ENCODE results near the gene MRTFB.

Gene MRTFB

GRCh38 chr16:14300705-14301168 is 229.6 kb downstream of the MRTFB start:
- no peaks in the 10 kb centered on the region for H3K9me3 ChIP-seq (ENCODE audit: control insufficient read depth, low read length)
- WGBS, result 34% methylated on average over 12 of the region's 12 CpGs
- no peak overlapping the region for H3K4ac ChIP-seq (ENCODE audit: low read depth in 1 of 2, low read length in 2 of 2)

GRCh38 chr16:14301169-14302030 is 230.3 kb downstream of the MRTFB start:
- H3K4me1 ChIP-seq (ENCODE audit: control insufficient read depth, insufficient read depth, low read depth, low read length), result peaks cover 6% of the 10 kb centered on the region
- H2AK5ac ChIP-seq (ENCODE audit: low read length, severe bottlenecking), result peak overlapping the region; percentile 85
- H2AFZ ChIP-seq (ENCODE audit: low read depth, low read length), result peak overlapping the region; percentile 81
- H3K4ac ChIP-seq (ENCODE audit: low read depth in 1 of 2, low read length in 2 of 2), result peak overlapping the region in 1 of 2 experiments; percentile 73
- peak overlapping the region; percentile 90 for H2BK15ac ChIP-seq (ENCODE audit: low read depth, poor library complexity, severe bottlenecking)
- no peak overlapping the region for H3K23ac ChIP-seq (ENCODE audit: low read length in 2 of 2)
- peak overlapping the region; percentile 100 for H3K4me2 ChIP-seq (ENCODE audit: low read length, poor library complexity, severe bottlenecking)
- H3K36me3 ChIP-seq (ENCODE audit: control insufficient read depth in 1 of 2, insufficient read depth in 2 of 2, low read depth in 1 of 2, low read length in 2 of 2), result no peaks in the 10 kb centered on the region
- H3K4me3 ChIP-seq (ENCODE audit: insufficient read depth in 1 of 2, low read depth in 1 of 2, low read length in 2 of 2), result peak overlapping the region; percentile 59 to 82
- peak; percentile 51 for DNase-seq
- peak overlapping the region; percentile 75 for H4K8ac ChIP-seq (ENCODE audit: low read length)
- H3K79me1 ChIP-seq (replicated peaks; ENCODE audit: low read length, poor library complexity, severe bottlenecking), result no peaks in the 10 kb centered on the region
- H2BK12ac ChIP-seq (ENCODE audit: low read length in 2 of 2), result peak overlapping the region in 1 of 2 experiments; percentile 92
- peak overlapping the region; percentile 66 for H2BK5ac ChIP-seq (ENCODE audit: low read depth, low read length, poor library complexity, severe bottlenecking)
- peak overlapping the region; percentile 66 for H3K27ac ChIP-seq (ENCODE audit: low read length, poor library complexity, severe bottlenecking)
- H2BK120ac ChIP-seq (ENCODE audit: low read depth, low read length), result peak overlapping the region; percentile 85
- peak overlapping the region; percentile 86 to 94 for H3K18ac ChIP-seq (ENCODE audit: low read depth in 1 of 2, low read length in 2 of 2)
- H3K9ac ChIP-seq (ENCODE audit: low read length), result peak overlapping the region; percentile 88
- H3K14ac ChIP-seq (ENCODE audit: low read length in 2 of 2), result peak overlapping the region in 1 of 2 experiments; percentile 48
- H3K27me3 ChIP-seq (ENCODE audit: control insufficient read depth in 1 of 2, insufficient read depth in 1 of 2, low read length in 2 of 2), result no peaks in the 10 kb centered on the region
- H3K9me3 ChIP-seq (ENCODE audit: control insufficient read depth, low read length), result no peaks in the 10 kb centered on the region
- peak overlapping the region; percentile 61 for H4K91ac ChIP-seq (ENCODE audit: low read length)
- 4% methylated on average over 19 of the region's 34 CpGs for WGBS

More at GRCh38 chr16:14300705-14301168, 229.6 kb downstream of the MRTFB start:
- H2BK15ac ChIP-seq (ENCODE audit: low read depth, poor library complexity, severe bottlenecking), result no peak overlapping the region
- H4K8ac ChIP-seq (ENCODE audit: low read length), result no peak overlapping the region
- H3K23ac ChIP-seq (ENCODE audit: low read length in 2 of 2), result no peak overlapping the region
- H3K27me3 ChIP-seq (ENCODE audit: control insufficient read depth in 1 of 2, insufficient read depth in 1 of 2, low read length in 2 of 2), result no peaks in the 10 kb centered on the region
- no peak overlapping the region for H2BK120ac ChIP-seq (ENCODE audit: low read depth, low read length)
- H3K36me3 ChIP-seq (ENCODE audit: control insufficient read depth in 1 of 2, insufficient read depth in 2 of 2, low read depth in 1 of 2, low read length in 2 of 2), result no peaks in the 10 kb centered on the region
- peak overlapping the region in 1 of 2 experiments; percentile 81 for H3K18ac ChIP-seq (ENCODE audit: low read depth in 1 of 2, low read length in 2 of 2)
- H2BK5ac ChIP-seq (ENCODE audit: low read depth, low read length, poor library complexity, severe bottlenecking), result no peak overlapping the region
- DNase-seq, result peak; percentile 86
- no peak overlapping the region for H3K27ac ChIP-seq (ENCODE audit: low read length, poor library complexity, severe bottlenecking)
- peak overlapping the region; percentile 100 for H3K4me2 ChIP-seq (ENCODE audit: low read length, poor library complexity, severe bottlenecking)
- H3K14ac ChIP-seq (ENCODE audit: low read length in 2 of 2), result no peak overlapping the region
- H3K4me3 ChIP-seq (ENCODE audit: insufficient read depth in 1 of 2, low read depth in 1 of 2, low read length in 2 of 2), result no peak overlapping the region
- H3K4me1 ChIP-seq (ENCODE audit: control insufficient read depth, insufficient read depth, low read depth, low read length), result peaks cover 6% of the 10 kb centered on the region
- no peak overlapping the region for H2BK12ac ChIP-seq (ENCODE audit: low read length in 2 of 2)
- no peak overlapping the region for H2AK5ac ChIP-seq (ENCODE audit: low read length, severe bottlenecking)
- H3K79me1 ChIP-seq (replicated peaks; ENCODE audit: low read length, poor library complexity, severe bottlenecking), result no peaks in the 10 kb centered on the region
- no peak overlapping the region for H4K91ac ChIP-seq (ENCODE audit: low read length)
- no peak overlapping the region for H3K9ac ChIP-seq (ENCODE audit: low read length)
- H2AFZ ChIP-seq (ENCODE audit: low read depth, low read length), result no peak overlapping the region

GRCh38 chr16:14302031-14302398 is 230.9 kb downstream of the MRTFB start:
- Histone ChIP-seq H3K14ac (ENCODE audit: low read length in 2 of 2) (peak overlapping the region in 1 of 2 experiments; percentile 97), H3K79me1 (replicated peaks; ENCODE audit: low read length, poor library complexity, severe bottlenecking) (no peaks in the 10 kb centered on the region)
- peak; percentile 72 for DNase-seq

More at GRCh38 chr16:14302031-14302398, 230.9 kb downstream of the MRTFB start:
- peak overlapping the region; percentile 89 for H2BK120ac ChIP-seq (ENCODE audit: low read depth, low read length)
- H2BK12ac ChIP-seq (ENCODE audit: low read length in 2 of 2), result peak overlapping the region in 1 of 2 experiments; percentile 59
- peak overlapping the region; percentile 73 for H2AFZ ChIP-seq (ENCODE audit: low read depth, low read length)
- H3K4me1 ChIP-seq (ENCODE audit: control insufficient read depth, insufficient read depth, low read depth, low read length), result peaks cover 12% of the 10 kb centered on the region
- no peak overlapping the region for H2BK15ac ChIP-seq (ENCODE audit: low read depth, poor library complexity, severe bottlenecking)
- peak overlapping the region; percentile 89 for H3K9ac ChIP-seq (ENCODE audit: low read length)
- H4K8ac ChIP-seq (ENCODE audit: low read length), result no peak overlapping the region
- H3K4me2 ChIP-seq (ENCODE audit: low read length, poor library complexity, severe bottlenecking), result peak overlapping the region; percentile 81
- peak overlapping the region; percentile 86 to 90 for H3K18ac ChIP-seq (ENCODE audit: low read depth in 1 of 2, low read length in 2 of 2)
- H3K36me3 ChIP-seq (ENCODE audit: control insufficient read depth in 1 of 2, insufficient read depth in 2 of 2, low read depth in 1 of 2, low read length in 2 of 2), result no peaks in the 10 kb centered on the region
- H2BK5ac ChIP-seq (ENCODE audit: low read depth, low read length, poor library complexity, severe bottlenecking), result peak overlapping the region; percentile 95
- 0% methylated on average over 14 of the region's 37 CpGs for WGBS
- no peak overlapping the region for H2AK5ac ChIP-seq (ENCODE audit: low read length, severe bottlenecking)
- no peak overlapping the region for H3K27ac ChIP-seq (ENCODE audit: low read length, poor library complexity, severe bottlenecking)
- H3K4ac ChIP-seq (ENCODE audit: low read depth in 1 of 2, low read length in 2 of 2), result peak overlapping the region in 1 of 2 experiments; percentile 17
- peak overlapping the region in 1 of 2 experiments; percentile 97 for H3K23ac ChIP-seq (ENCODE audit: low read length in 2 of 2)
- no peaks in the 10 kb centered on the region for H3K27me3 ChIP-seq (ENCODE audit: control insufficient read depth in 1 of 2, insufficient read depth in 1 of 2, low read length in 2 of 2)
- no peaks in the 10 kb centered on the region for H3K9me3 ChIP-seq (ENCODE audit: control insufficient read depth, low read length)
- no peak overlapping the region for H4K91ac ChIP-seq (ENCODE audit: low read length)
- H3K4me3 ChIP-seq (ENCODE audit: insufficient read depth in 1 of 2, low read depth in 1 of 2, low read length in 2 of 2), result peak overlapping the region; percentile 92 to 95

All from mesenchymal stem cell (in vitro differentiated cells and primary cell).